Karpas-422 (cell line): Measurements from ENCODE around the gene NUTM1. TPM values are rescaled to one million over a fixed set of nuclear protein-coding genes. Genes with fewer than 3 reads are reported as not detected.

Source experiments
- DNase-seq: peaks from one replicate; pipeline ENCODE4 v3.0.0-alpha.2; 2015
- H2AFZ ChIP-seq: fragments of 200-600 bp; sonication (generic); 2 replicates; pipeline ENCODE4 v1.6.1; 2014; ENCODE audit warnings: antibody characterized with exemption, low read length, mixed read lengths
- H3K27ac ChIP-seq: fragments of 200-600 bp; sonication (generic); 2 replicates; pipeline ENCODE4 v1.5.1; 2014; ENCODE audit warnings: mild to moderate bottlenecking, low read length, moderate library complexity
- H3K27me3 ChIP-seq: fragments of 200-600 bp; sonication (generic); 2 replicates; pipeline ENCODE4 v1.6.1; 2014; ENCODE audit warnings: low read length, mixed read lengths
- H3K36me3 ChIP-seq: fragments of 200-600 bp; sonication (generic); 2 replicates; pipeline ENCODE4 v1.6.1; 2014; ENCODE audit warnings: low read length, mixed read lengths; ENCODE audit not compliant: insufficient read depth
- H3K4me1 ChIP-seq: fragments of 200-600 bp; sonication (generic); 2 replicates; pipeline ENCODE4 v1.6.1; 2014; ENCODE audit warnings: mild to moderate bottlenecking, low read length, mixed read lengths
- H3K4me2 ChIP-seq: fragments of 200-600 bp; sonication (generic); 2 replicates; pipeline ENCODE4 v1.6.1; 2014; ENCODE audit warnings: low read length, low read depth, mild to moderate bottlenecking; ENCODE audit not compliant: poor library complexity, severe bottlenecking
- H3K4me3 ChIP-seq: fragments of 200-600 bp; sonication (generic); 2 replicates; pipeline ENCODE4 v1.5.1; 2014; ENCODE audit warnings: mild to moderate bottlenecking, antibody characterized with exemption, low read length, mixed read lengths
- H3K79me2 ChIP-seq: fragments of 200-600 bp; sonication (generic); 2 replicates; pipeline ENCODE4 v1.6.1; 2014; ENCODE audit warnings: mild to moderate bottlenecking, low read length, mixed read lengths
- H3K9ac ChIP-seq: fragments of 200-600 bp; sonication (generic); 2 replicates; pipeline ENCODE4 v1.6.0; 2014; ENCODE audit warnings: low read length
- H3K9me2 ChIP-seq: fragments of 200-600 bp; sonication (generic), shearing (Covaris generic); replicated peaks from 2 replicates; pipeline ENCODE4 v1.6.0; 2014; ENCODE audit warnings: mild to moderate bottlenecking, low read length, moderate library complexity; ENCODE audit not compliant: insufficient read depth
- H3K9me3 ChIP-seq: fragments of 300-700, 200-600 bp; sonication (generic); 2 replicates; pipeline ENCODE4 v1.6.1; 2014; ENCODE audit warnings: low read length, mixed read lengths
- H4K20me1 ChIP-seq: fragments of 200-600 bp; sonication (generic); 2 replicates; pipeline ENCODE4 v1.6.1; 2014; ENCODE audit warnings: mild to moderate bottlenecking, antibody characterized with exemption, low read length, low read depth; ENCODE audit not compliant: insufficient read depth
- total RNA-seq: library from RNA; depleted of rRNA; stranded (reverse); fragments of >200 nt; shearing (Covaris generic); gene quantifications from 2 replicates; pipeline ENCODE4 v1.2.3, GENCODE V29; 2014; ENCODE audit warnings: low replicate concordance

The NUTM1 gene
- total RNA-seq, 1 experiment from 2014 or later, result not detected

DNA sequence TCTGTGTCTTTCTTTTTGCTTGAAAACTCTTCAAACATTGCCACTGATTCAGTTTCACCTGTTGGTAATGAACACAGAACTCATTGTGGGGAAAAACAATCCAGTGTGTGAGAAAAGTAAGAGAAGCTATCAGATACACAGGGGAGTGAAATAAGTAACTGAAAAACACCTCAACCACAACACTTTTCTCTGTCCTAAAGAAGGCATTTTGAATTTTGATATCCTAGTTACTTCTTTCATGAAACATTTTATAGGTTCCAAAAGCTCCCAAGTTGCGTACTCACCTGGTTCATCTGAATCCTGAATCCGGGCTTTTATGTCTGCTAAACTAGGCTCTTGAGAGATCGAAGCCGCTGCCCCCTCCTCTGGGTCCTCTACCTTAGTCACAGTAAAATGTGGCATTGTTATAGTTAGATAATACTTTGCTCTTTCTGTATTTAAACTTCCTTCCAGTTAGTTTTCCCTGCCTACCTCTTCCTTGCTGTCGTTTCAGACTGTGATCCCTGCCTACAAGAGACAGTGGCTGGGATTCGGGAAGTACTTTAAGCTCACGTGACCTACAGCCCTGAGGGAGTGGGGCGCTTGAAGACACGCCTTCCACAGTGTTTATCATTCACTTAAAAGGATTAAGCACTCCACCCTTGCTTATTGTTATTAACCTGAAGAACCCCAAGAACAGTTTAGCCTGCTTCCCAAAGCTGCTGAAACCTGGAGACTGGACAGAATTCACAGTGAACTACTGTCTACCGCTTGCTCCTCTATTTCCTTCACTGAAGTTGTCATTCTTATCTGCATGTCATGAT is 24.6 kb upstream of the NUTM1 start:
- no peak overlapping the region for H3K27ac ChIP-seq
- H3K4me2 ChIP-seq, result peak overlapping the region; percentile 39
- no peaks in the 10 kb centered on the region for H3K79me2 ChIP-seq
- H3K9me3 ChIP-seq, result no peaks in the 10 kb centered on the region
- no peaks in the 10 kb centered on the region for H4K20me1 ChIP-seq
- no peaks in the 10 kb centered on the region for H3K36me3 ChIP-seq
- H3K4me1 ChIP-seq, result no peaks in the 10 kb centered on the region
- H3K9me2 ChIP-seq, result no peaks in the 10 kb centered on the region
- no peaks in the 10 kb centered on the region for H3K27me3 ChIP-seq
- DNase-seq, result no peak
- H3K9ac ChIP-seq, result no peak overlapping the region
- H2AFZ ChIP-seq, result no peak overlapping the region
- H3K4me3 ChIP-seq, result no peak overlapping the region

- H3K27me3 ChIP-seq, result no peaks in the 10 kb centered on the region
- H4K20me1 ChIP-seq, result no peaks in the 10 kb centered on the region
- DNase-seq, result no peak
- no peaks in the 10 kb centered on the region for H3K4me1 ChIP-seq
- no peak overlapping the region for H2AFZ ChIP-seq
- H3K4me3 ChIP-seq, result no peak overlapping the region
- H3K9ac ChIP-seq, result no peak overlapping the region
- H3K9me3 ChIP-seq, result no peaks in the 10 kb centered on the region
- H3K9me2 ChIP-seq, result no peaks in the 10 kb centered on the region
- no peaks in the 10 kb centered on the region for H3K36me3 ChIP-seq
- no peak overlapping the region for H3K27ac ChIP-seq
- H3K79me2 ChIP-seq, result no peaks in the 10 kb centered on the region
- H3K4me2 ChIP-seq, result no peak overlapping the region
Measured at GRCh38 chr15:34323217-34323616, 19.9 kb upstream of the NUTM1 start.

GRCh38 chr15:34324933-34325332 is 18.2 kb upstream of the NUTM1 start:
- Histone ChIP-seq H3K4me1 (no peaks in the 10 kb centered on the region), H3K9me3 (no peaks in the 10 kb centered on the region), H3K79me2 (no peaks in the 10 kb centered on the region), H4K20me1 (no peaks in the 10 kb centered on the region), H2AFZ (no peak overlapping the region), H3K27ac (no peak overlapping the region), H3K36me3 (no peaks in the 10 kb centered on the region), H3K4me2 (no peak overlapping the region), H3K4me3 (no peak overlapping the region), H3K9ac (no peak overlapping the region), H3K9me2 (no peaks in the 10 kb centered on the region), H3K27me3 (no peaks in the 10 kb centered on the region)
- no peak for DNase-seq

- Histone ChIP-seq H3K79me2 (no peaks in the 10 kb centered on the region), H3K4me2 (no peak overlapping the region), H3K4me1 (no peaks in the 10 kb centered on the region), H2AFZ (no peak overlapping the region), H4K20me1 (no peaks in the 10 kb centered on the region), H3K27ac (no peak overlapping the region), H3K9ac (no peak overlapping the region), H3K4me3 (no peak overlapping the region), H3K36me3 (no peaks in the 10 kb centered on the region), H3K9me2 (no peaks in the 10 kb centered on the region), H3K9me3 (no peaks in the 10 kb centered on the region), H3K27me3 (no peaks in the 10 kb centered on the region)
- DNase-seq, result no peak
Measured at GRCh38 chr15:34325368-34325767, 17.7 kb upstream of the NUTM1 start.

GRCh38 chr15:34327906-34328305 is 15.2 kb upstream of the NUTM1 start:
- no peaks in the 10 kb centered on the region for H3K4me1 ChIP-seq
- H3K9ac ChIP-seq, result no peak overlapping the region
- H3K9me3 ChIP-seq, result no peaks in the 10 kb centered on the region
- no peak for DNase-seq
- no peak overlapping the region for H3K4me3 ChIP-seq
- H4K20me1 ChIP-seq, result no peaks in the 10 kb centered on the region
- no peaks in the 10 kb centered on the region for H3K79me2 ChIP-seq
- H2AFZ ChIP-seq, result no peak overlapping the region
- no peak overlapping the region for H3K4me2 ChIP-seq
- H3K27ac ChIP-seq, result no peak overlapping the region
- no peaks in the 10 kb centered on the region for H3K36me3 ChIP-seq
- no peaks in the 10 kb centered on the region for H3K9me2 ChIP-seq
- H3K27me3 ChIP-seq, result no peaks in the 10 kb centered on the region

DNA sequence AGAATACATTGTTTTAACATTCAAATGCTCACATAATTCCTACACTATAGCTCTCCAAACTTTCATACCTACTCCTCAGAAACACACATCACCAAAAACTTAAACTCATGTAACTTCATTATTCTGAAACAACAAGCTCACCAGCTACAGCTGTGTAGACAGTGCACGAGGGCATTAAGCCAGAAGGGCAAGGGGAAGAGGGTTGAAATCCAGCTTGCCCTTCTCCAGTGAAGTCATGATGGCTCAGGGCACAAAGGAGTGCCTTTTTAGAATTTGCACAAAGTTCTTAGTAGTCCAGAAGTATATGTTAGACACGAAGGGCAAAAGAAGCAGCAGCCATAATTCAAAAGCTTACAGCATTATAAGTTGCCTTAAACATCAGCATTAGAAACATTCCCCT is 14.1 kb upstream of the NUTM1 start:
- no peaks in the 10 kb centered on the region; the same call in 1 of the 2 replicates for H3K4me1 ChIP-seq
- no peak overlapping the region for H3K4me3 ChIP-seq
- no peaks in the 10 kb centered on the region for H3K36me3 ChIP-seq
- H2AFZ ChIP-seq, result no peak overlapping the region
- H3K4me2 ChIP-seq, result no peak overlapping the region
- no peak overlapping the region for H3K9ac ChIP-seq
- H3K27ac ChIP-seq, result no peak overlapping the region
- H3K9me3 ChIP-seq, result no peaks in the 10 kb centered on the region
- H3K79me2 ChIP-seq, result no peaks in the 10 kb centered on the region
- H3K9me2 ChIP-seq, result no peaks in the 10 kb centered on the region
- no peaks in the 10 kb centered on the region for H3K27me3 ChIP-seq
- DNase-seq, result no peak
- no peaks in the 10 kb centered on the region for H4K20me1 ChIP-seq

- DNase-seq, result no peak
- H3K27ac ChIP-seq, result no peak overlapping the region
Measured at GRCh38 chr15:34330279-34330678, 12.8 kb upstream of the NUTM1 start.

GRCh38 chr15:34331809-34332208 is 11.3 kb upstream of the NUTM1 start:
- Histone ChIP-seq H3K36me3 (no peaks in the 10 kb centered on the region), H3K4me3 (no peak overlapping the region), H3K27me3 (no peaks in the 10 kb centered on the region), H2AFZ (no peak overlapping the region), H3K9me3 (no peaks in the 10 kb centered on the region), H3K4me1 (peaks cover 13% of the 10 kb centered on the region), H3K79me2 (no peaks in the 10 kb centered on the region), H3K9ac (no peak overlapping the region), H4K20me1 (no peaks in the 10 kb centered on the region), H3K9me2 (no peaks in the 10 kb centered on the region), H3K27ac (no peak overlapping the region), H3K4me2 (no peak overlapping the region)
- DNase-seq, result no peak

More at GRCh38 chr15:34330279-34330678, 12.8 kb upstream of the NUTM1 start:
- H3K4me1 ChIP-seq, result no peaks in the 10 kb centered on the region; the same call in 1 of the 2 replicates
- H2AFZ ChIP-seq, result no peak overlapping the region
- H3K27me3 ChIP-seq, result no peaks in the 10 kb centered on the region
- H3K9me3 ChIP-seq, result no peaks in the 10 kb centered on the region
- no peaks in the 10 kb centered on the region for H3K9me2 ChIP-seq
- H3K79me2 ChIP-seq, result no peaks in the 10 kb centered on the region
- H4K20me1 ChIP-seq, result no peaks in the 10 kb centered on the region
- H3K4me3 ChIP-seq, result no peak overlapping the region
- no peak overlapping the region for H3K9ac ChIP-seq
- H3K36me3 ChIP-seq, result no peaks in the 10 kb centered on the region
- no peak overlapping the region for H3K4me2 ChIP-seq
